ENCODE results near the gene ACLY. TPM values are rescaled to one million over a fixed set of nuclear protein-coding genes. Genes with fewer than 3 reads are reported as not detected.
"Not testable (repeated sequence)": the region's sequence is repeated elsewhere in the genome, so short reads cannot be mapped to it uniquely, and the experiment has no call there.

Gene ACLY
- total RNA-seq, 1 donor from 2014 or later = 326 TPM

DNA sequence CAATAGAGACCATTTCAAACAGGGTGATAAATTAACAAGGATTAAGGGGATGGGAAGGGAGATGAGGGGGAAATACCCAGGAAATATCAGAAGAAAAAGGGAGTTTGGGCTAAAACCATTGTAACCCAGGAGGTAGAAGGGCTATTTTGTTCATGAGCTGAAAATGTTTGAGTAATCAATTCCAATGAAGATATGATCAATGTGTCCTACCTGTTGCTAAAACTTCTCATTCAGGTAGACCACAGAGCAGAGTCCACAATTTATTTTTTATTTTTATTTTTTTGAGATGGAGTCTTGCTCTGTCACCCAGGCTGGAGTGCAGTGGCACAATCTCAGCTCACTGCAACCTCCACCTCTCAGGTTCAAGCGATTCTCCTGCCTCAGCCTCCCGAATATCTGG is 79.3 kb downstream of the ACLY start:
- H3K9me3 Mint-ChIP-seq (ENCODE audit: unreplicated experiment); H3K9me3 ChIP-seq (ENCODE audit: insufficient read depth, low read depth, low read length); H3K27ac ChIP-seq (ENCODE audit: low read depth, low read length); DNase-seq (ENCODE audit: low read depth); H3K36me3 ChIP-seq (ENCODE audit: insufficient read depth, low read length); H3K4me1 ChIP-seq (ENCODE audit: insufficient read depth, low read length); H4K20me1 ChIP-seq (ENCODE audit: insufficient read depth, low read length); FAIRE-seq; H3K4me3 Mint-ChIP-seq (ENCODE audit: unreplicated experiment); H3K4me2 ChIP-seq (ENCODE audit: low read length); H3K36me3 Mint-ChIP-seq (ENCODE audit: low read depth, unreplicated experiment); H3K4me3 ChIP-seq (ENCODE audit: insufficient read depth, low read depth, low read length); H3K27me3 Mint-ChIP-seq (ENCODE audit: low read depth, unreplicated experiment); H3K4me1 Mint-ChIP-seq (ENCODE audit: low read depth, unreplicated experiment); H3K27me3 ChIP-seq (ENCODE audit: insufficient read depth, low read length); H3K9ac ChIP-seq (ENCODE audit: low read length); H2AFZ ChIP-seq (ENCODE audit: low read depth, low read length); H3K27ac Mint-ChIP-seq (ENCODE audit: unreplicated experiment): not testable (repeated sequence)
- H3K79me2 ChIP-seq (ENCODE audit: insufficient read depth, low read length) = peaks cover 14% of the 10 kb centered on the region

DNA sequence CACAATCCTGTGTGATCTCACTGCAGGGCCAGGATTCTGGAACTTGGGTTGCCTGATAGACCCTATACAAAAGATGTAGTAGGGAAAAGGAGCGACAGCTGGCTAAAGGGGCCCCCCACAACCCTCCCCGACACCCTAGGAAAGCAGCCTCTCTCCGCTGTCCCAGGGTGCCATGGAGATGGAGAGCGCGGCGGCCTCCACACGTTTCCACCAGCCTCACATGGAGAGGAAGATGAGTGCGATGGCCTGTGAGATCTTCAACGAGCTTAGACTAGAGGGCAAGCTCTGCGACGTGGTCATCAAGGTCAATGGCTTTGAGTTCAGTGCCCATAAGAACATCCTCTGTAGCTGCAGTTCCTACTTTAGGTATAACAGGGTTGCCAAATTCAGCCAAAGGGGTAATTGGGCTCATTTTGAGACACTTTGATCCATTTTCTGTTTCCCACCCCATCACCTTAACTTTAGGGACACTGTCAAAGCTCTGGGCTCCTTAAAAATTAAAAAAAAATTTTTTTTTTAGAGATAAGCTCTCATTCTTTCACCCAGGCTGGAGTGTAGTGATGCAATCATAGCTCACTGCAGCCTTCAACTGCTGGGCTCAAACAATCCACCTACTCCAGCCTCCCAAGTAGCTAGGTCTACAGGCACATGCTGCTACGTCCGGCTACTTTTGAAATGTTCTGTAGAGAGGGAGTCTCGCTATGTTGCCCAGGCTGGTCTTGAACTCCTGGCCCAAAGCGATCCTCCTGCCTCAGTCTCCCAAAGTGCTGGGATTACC is 80.8 kb downstream of the ACLY start, which contains the start of gene KLHL10:
TSS of gene KLHL10 (plus strand) at position 65 of the 778 bp plus-strand sequence. CDS start at position 173, 108 bp downstream.
- H3K9me3 Mint-ChIP-seq (ENCODE audit: unreplicated experiment) = no peaks in the 10 kb centered on the region
- Histone ChIP-seq H3K27me3 (ENCODE audit: insufficient read depth, low read length) (no peaks in the 10 kb centered on the region), H3K36me3 (ENCODE audit: insufficient read depth, low read length) (no peaks in the 10 kb centered on the region), H3K4me3 (ENCODE audit: insufficient read depth, low read depth, low read length) (no peak within 1 kb of the TSS), H2AFZ (ENCODE audit: low read depth, low read length) (peak within 1 kb of the TSS; percentile 93), H3K9ac (ENCODE audit: low read length) (peak within 1 kb of the TSS; percentile 80), H3K27ac (ENCODE audit: low read depth, low read length) (no peak within 1 kb of the TSS), H3K9me3 (ENCODE audit: insufficient read depth, low read depth, low read length) (no peaks in the 10 kb centered on the region), H4K20me1 (ENCODE audit: insufficient read depth, low read length) (peaks cover 11% of the 10 kb centered on the region), H3K4me1 (ENCODE audit: insufficient read depth, low read length) (peaks cover 7% of the 10 kb centered on the region), H3K79me2 (ENCODE audit: insufficient read depth, low read length) (peaks cover 17% of the 10 kb centered on the region), H3K4me2 (ENCODE audit: low read length) (peak within 1 kb of the TSS; percentile 88)
- H3K36me3 Mint-ChIP-seq (ENCODE audit: low read depth, unreplicated experiment) = peaks cover 3% of the 10 kb centered on the region
- DNase-seq (ENCODE audit: low read depth) (no peak), FAIRE-seq (no peak)
- peaks cover 5% of the 10 kb centered on the region for H3K27me3 Mint-ChIP-seq (ENCODE audit: low read depth, unreplicated experiment)
- H3K4me3 Mint-ChIP-seq (ENCODE audit: unreplicated experiment) = peak within 1 kb of the TSS; percentile 86
- no peak for TF ChIP-seq EZH2 (IDR thresholded peaks at IDR 0.05; ENCODE audit: insufficient read depth, low read length)
- TF ChIP-seq, protein P1, sequence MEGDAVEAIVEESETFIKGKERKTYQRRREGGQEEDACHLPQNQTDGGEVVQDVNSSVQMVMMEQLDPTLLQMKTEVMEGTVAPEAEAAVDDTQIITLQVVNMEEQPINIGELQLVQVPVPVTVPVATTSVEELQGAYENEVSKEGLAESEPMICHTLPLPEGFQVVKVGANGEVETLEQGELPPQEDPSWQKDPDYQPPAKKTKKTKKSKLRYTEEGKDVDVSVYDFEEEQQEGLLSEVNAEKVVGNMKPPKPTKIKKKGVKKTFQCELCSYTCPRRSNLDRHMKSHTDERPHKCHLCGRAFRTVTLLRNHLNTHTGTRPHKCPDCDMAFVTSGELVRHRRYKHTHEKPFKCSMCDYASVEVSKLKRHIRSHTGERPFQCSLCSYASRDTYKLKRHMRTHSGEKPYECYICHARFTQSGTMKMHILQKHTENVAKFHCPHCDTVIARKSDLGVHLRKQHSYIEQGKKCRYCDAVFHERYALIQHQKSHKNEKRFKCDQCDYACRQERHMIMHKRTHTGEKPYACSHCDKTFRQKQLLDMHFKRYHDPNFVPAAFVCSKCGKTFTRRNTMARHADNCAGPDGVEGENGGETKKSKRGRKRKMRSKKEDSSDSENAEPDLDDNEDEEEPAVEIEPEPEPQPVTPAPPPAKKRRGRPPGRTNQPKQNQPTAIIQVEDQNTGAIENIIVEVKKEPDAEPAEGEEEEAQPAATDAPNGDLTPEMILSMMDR (IDR thresholded peaks at IDR 0.05; ENCODE audit: insufficient read depth, low read depth, low read length) = no peak
- H3K27ac Mint-ChIP-seq (ENCODE audit: unreplicated experiment) = no peak within 1 kb of the TSS
- peaks cover 3% of the 10 kb centered on the region for H3K4me1 Mint-ChIP-seq (ENCODE audit: low read depth, unreplicated experiment)

DNA sequence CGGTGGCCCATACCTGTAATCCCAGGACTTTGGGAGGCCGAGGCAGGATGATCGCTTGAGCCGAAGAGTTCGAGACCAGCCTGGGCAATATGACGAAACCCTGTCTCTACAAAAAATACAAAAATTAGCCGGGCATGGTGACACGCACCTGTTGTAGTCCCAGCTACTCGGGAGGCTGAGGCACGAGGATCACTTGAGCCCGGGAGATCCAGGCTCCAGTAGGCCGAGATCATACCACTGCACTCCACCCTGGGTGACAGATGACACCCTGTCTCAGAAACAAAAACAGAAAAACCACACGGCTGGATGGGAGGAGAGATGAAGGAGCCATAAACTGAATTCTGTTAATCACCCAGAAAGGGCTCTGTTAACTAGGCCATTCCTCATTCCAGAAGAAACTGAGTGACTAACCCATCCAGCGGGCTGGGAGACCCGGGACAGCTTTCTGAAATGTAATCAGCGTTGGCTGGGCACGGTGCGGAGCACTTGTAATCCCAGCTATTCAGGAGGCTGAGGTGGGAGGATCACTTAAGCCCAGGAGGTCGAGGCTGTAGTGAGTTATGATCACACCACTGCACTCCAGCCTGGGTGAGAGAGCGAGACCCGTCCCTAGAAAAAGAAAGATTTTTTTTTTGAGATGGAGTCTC is 82.1 kb downstream of the ACLY start:
- FAIRE-seq = no peak

More for the DNA sequence above, 82.1 kb downstream of the ACLY start:
- Histone ChIP-seq H3K27me3 (ENCODE audit: insufficient read depth, low read length) (no peaks in the 10 kb centered on the region), H3K4me2 (ENCODE audit: low read length) (peak overlapping the region; percentile 88), H3K79me2 (ENCODE audit: insufficient read depth, low read length) (peaks cover 17% of the 10 kb centered on the region), H4K20me1 (ENCODE audit: insufficient read depth, low read length) (peaks cover 11% of the 10 kb centered on the region), H3K9ac (ENCODE audit: low read length) (peak overlapping the region; percentile 80), H2AFZ (ENCODE audit: low read depth, low read length) (peak overlapping the region; percentile 93), H3K27ac (ENCODE audit: low read depth, low read length) (no peak overlapping the region), H3K36me3 (ENCODE audit: insufficient read depth, low read length) (peaks cover 3% of the 10 kb centered on the region), H3K4me3 (ENCODE audit: insufficient read depth, low read depth, low read length) (peak overlapping the region; percentile 66), H3K9me3 (ENCODE audit: insufficient read depth, low read depth, low read length) (no peaks in the 10 kb centered on the region), H3K4me1 (ENCODE audit: insufficient read depth, low read length) (peaks cover 7% of the 10 kb centered on the region)
- Mint-ChIP-seq H3K4me3 (ENCODE audit: unreplicated experiment) (peak overlapping the region; percentile 86), H3K4me1 (ENCODE audit: low read depth, unreplicated experiment) (peaks cover 3% of the 10 kb centered on the region), H3K27me3 (ENCODE audit: low read depth, unreplicated experiment) (peaks cover 3% of the 10 kb centered on the region), H3K36me3 (ENCODE audit: low read depth, unreplicated experiment) (peaks cover 3% of the 10 kb centered on the region), H3K9me3 (ENCODE audit: unreplicated experiment) (no peaks in the 10 kb centered on the region), H3K27ac (ENCODE audit: unreplicated experiment) (no peak overlapping the region)
- DNase-seq (ENCODE audit: low read depth) = no peak
- TF ChIP-seq, protein P1 (IDR thresholded peaks at IDR 0.05; ENCODE audit: insufficient read depth, low read depth, low read length) = no peak
- TF ChIP-seq EZH2 (IDR thresholded peaks at IDR 0.05; ENCODE audit: insufficient read depth, low read length) = no peak

Measured in astrocyte (in vitro differentiated cells and primary cell).